H1 (cell line): ENCODE measurements around the gene AP2B1. TPM values are rescaled to one million over a fixed set of nuclear protein-coding genes. Genes with fewer than 3 reads are reported as not detected.

Experiments
- CTCF ChIA-PET: fragments of 300-600 bp; sonication (Branson Sonifier 250); formaldehyde crosslinking; loops from one replicate; lab custom pipeline; 2021; ENCODE audit not compliant: partially characterized antibody; lab: Charles Lee
- POLR2A ChIA-PET: fragments of 300-600 bp; sonication (Branson Sonifier 250); formaldehyde crosslinking; loops from one replicate; lab custom pipeline; 2021; ENCODE audit warnings: inconsistent platforms; ENCODE audit not compliant: partially characterized antibody; lab: Charles Lee
- DNase-seq, 2 experiments: peaks; one replicate each; pipeline versions ENCODE4 v3.0.0 to v3.0.0-alpha.2; 2010 to 2022; ENCODE audit warnings: low spot score in 2 of 2, low read depth in 1 of 2, mixed read lengths in 1 of 2
- FAIRE-seq: peaks from 2 replicates; lab custom pipeline; 2011; peaks lifted over from hg19 to GRCh38; lab: Jason Lieb, UNC
- H2AFZ ChIP-seq: 2 replicates; pipeline ENCODE4 v1.8.1; 2012; ENCODE audit warnings: low read length, inconsistent platforms
- H2AK5ac ChIP-seq: 2 replicates; pipeline ENCODE4 v1.6.1; 2013; ENCODE audit warnings: low read depth, low read length
- H2BK120ac ChIP-seq: replicated peaks from 2 replicates; pipeline ENCODE3; 2013; ENCODE audit warnings: low read depth, low read length, inconsistent platforms
- H2BK12ac ChIP-seq: 2 replicates; pipeline ENCODE4 v1.6.1; 2013; ENCODE audit warnings: low read depth, low read length
- H2BK15ac ChIP-seq: 2 replicates; pipeline ENCODE4 v1.6.1; 2013; ENCODE audit warnings: low read length
- H2BK20ac ChIP-seq: 2 replicates; pipeline ENCODE4 v1.6.1; 2013; ENCODE audit warnings: low read length
- H2BK5ac ChIP-seq: 2 replicates; pipeline ENCODE4 v1.6.1; 2013; ENCODE audit warnings: low read depth, low read length
- H3K14ac ChIP-seq: 2 replicates; pipeline ENCODE4 v1.6.1; 2013; ENCODE audit warnings: inconsistent platforms; ENCODE audit not compliant: insufficient read length
- H3K18ac ChIP-seq: 2 replicates; pipeline ENCODE4 v1.6.1; 2013; ENCODE audit warnings: low read length; ENCODE audit errors: extremely low read depth
- H3K23ac ChIP-seq: 2 replicates; pipeline ENCODE4 v1.6.1; 2013; ENCODE audit warnings: inconsistent platforms; ENCODE audit not compliant: insufficient read length
- H3K23me2 ChIP-seq: 2 replicates; pipeline ENCODE4 v1.6.1; 2013; ENCODE audit warnings: low read depth, low read length
- H3K27ac ChIP-seq: 2 replicates; pipeline ENCODE4 v1.6.1; 2011; ENCODE audit warnings: low read depth, low read length, inconsistent platforms
- H3K27me3 ChIP-seq, 4 experiments: replicated peaks in 1 of 4; 1 replicate in 1 of 4; 2 replicates in 3 of 4; pipeline versions ENCODE4 v1.6.1 to v1.8.1; 2011 to 2013; ENCODE audit warnings: low read length in 3 of 4, mild to moderate bottlenecking in 3 of 4, inconsistent platforms in 2 of 4, mixed read lengths in 2 of 4, moderate library complexity in 1 of 4; ENCODE audit not compliant: control insufficient read depth in 3 of 4, insufficient read depth in 3 of 4; ENCODE audit errors: extremely low read depth in 1 of 4
- H3K36me3 ChIP-seq, 4 experiments: 2 replicates each; pipeline versions ENCODE4 v1.6.1 to v1.8.1; 2011 to 2013; ENCODE audit warnings: mild to moderate bottlenecking in 4 of 4, low read length in 3 of 4, moderate library complexity in 2 of 4, control low read depth in 1 of 4, inconsistent platforms in 1 of 4; ENCODE audit not compliant: insufficient read depth in 4 of 4, control insufficient read depth in 2 of 4
- H3K4ac ChIP-seq: replicated peaks from 2 replicates; pipeline ENCODE3; 2013; ENCODE audit warnings: low read length, low read depth, mixed read lengths, inconsistent platforms; ENCODE audit not compliant: insufficient read length
- H3K4me1 ChIP-seq, 4 experiments: replicated peaks in 1 of 4; 1 replicate in 1 of 4; 2 replicates in 3 of 4; pipeline versions ENCODE4 v1.6.1 to v1.8.1; 2011 to 2013; ENCODE audit warnings: low read length in 3 of 4, inconsistent platforms in 2 of 4, mixed read lengths in 1 of 4; ENCODE audit not compliant: insufficient read depth in 4 of 4, control insufficient read depth in 3 of 4
- H3K4me2 ChIP-seq, 2 experiments: 2 replicates each; pipeline versions ENCODE4 v1.6.1 to v1.8.1; 2011 to 2013; ENCODE audit warnings: low read depth in 2 of 2, low read length in 2 of 2, control low read depth in 1 of 2, inconsistent platforms in 1 of 2, mild to moderate bottlenecking in 1 of 2; ENCODE audit not compliant: insufficient read depth in 1 of 2
- H3K4me3 ChIP-seq, 4 experiments: fragments of 200-600, 300-600 bp in 1 of 4; sonication (generic), shearing (Covaris generic), sonication (Bioruptor Twin) in 1 of 4; 2 replicates each; pipeline versions ENCODE4 v1.5.1 to v1.8.1; 2011 to 2016; ENCODE audit warnings: low read length in 4 of 4, low read depth in 3 of 4, control low read depth in 2 of 4, inconsistent platforms in 2 of 4, mild to moderate bottlenecking in 2 of 4, mixed read lengths in 1 of 4, moderate library complexity in 1 of 4; ENCODE audit not compliant: insufficient read depth in 2 of 4; ENCODE audit errors: extremely low read depth in 1 of 4
- H3K56ac ChIP-seq: replicated peaks from 2 replicates; pipeline ENCODE3; 2013; ENCODE audit warnings: low read depth, mild to moderate bottlenecking, mixed read lengths, low read length, inconsistent platforms; ENCODE audit not compliant: insufficient read length
- H3K79me1 ChIP-seq: 2 replicates; pipeline ENCODE4 v1.6.1; 2013; ENCODE audit warnings: low read depth, low read length, control low read depth
- H3K79me2 ChIP-seq, 2 experiments: 2 replicates each; pipeline versions ENCODE4 v1.6.1 to v1.8.1; 2012 to 2013; ENCODE audit warnings: low read length in 2 of 2, mild to moderate bottlenecking in 2 of 2, inconsistent platforms in 1 of 2; ENCODE audit not compliant: insufficient read depth in 2 of 2, control insufficient read depth in 1 of 2
- H3K9ac ChIP-seq, 4 experiments: replicated peaks in 1 of 4; 1 replicate in 1 of 4; 2 replicates in 3 of 4; pipeline versions ENCODE4 v1.6.1 to v1.8.1; 2011 to 2013; ENCODE audit warnings: low read depth in 3 of 4, low read length in 3 of 4, control low read depth in 2 of 4, mild to moderate bottlenecking in 2 of 4, moderate library complexity in 2 of 4, inconsistent platforms in 1 of 4; ENCODE audit errors: extremely low read depth in 1 of 4
- H3K9me3 ChIP-seq, 2 experiments: 2 replicates each; pipeline versions ENCODE4 v1.6.1 to v1.8.1; 2012 to 2013; ENCODE audit warnings: mild to moderate bottlenecking in 2 of 2, moderate library complexity in 2 of 2, control low read depth in 1 of 2, inconsistent platforms in 1 of 2, low read depth in 1 of 2, low read length in 1 of 2, mixed read lengths in 1 of 2; ENCODE audit not compliant: insufficient read depth in 2 of 2
- H4K20me1 ChIP-seq, 2 experiments: replicated peaks in 1 of 2; 2 replicates each; pipeline versions ENCODE3 to v1.8.1; 2011 to 2013; ENCODE audit warnings: inconsistent platforms in 2 of 2, low read length in 2 of 2, mild to moderate bottlenecking in 1 of 2; ENCODE audit not compliant: insufficient read depth in 2 of 2, control insufficient read depth in 1 of 2
- H4K5ac ChIP-seq: 2 replicates; pipeline ENCODE4 v1.6.1; 2013; ENCODE audit warnings: low read length, low read depth, mixed read lengths, inconsistent platforms; ENCODE audit not compliant: insufficient read length
- H4K8ac ChIP-seq: 2 replicates; pipeline ENCODE4 v1.8.0; 2013; ENCODE audit warnings: mild to moderate bottlenecking, moderate library complexity, low read length, inconsistent platforms; ENCODE audit not compliant: insufficient read depth; ENCODE audit errors: extremely low read depth
- H4K91ac ChIP-seq: replicated peaks from 2 replicates; pipeline ENCODE3; 2013; ENCODE audit warnings: low read length, mixed read lengths, inconsistent platforms; ENCODE audit not compliant: insufficient read length
- BACH1 ChIP-seq: IDR thresholded peaks from 2 replicates; pipeline ENCODE4 v1.6.1; 2012; ENCODE audit warnings: low read length, improper control_type of control experiment
- CEBPB ChIP-seq: IDR thresholded peaks from 2 replicates; pipeline ENCODE4 v1.6.1; 2012; ENCODE audit warnings: low read depth, low read length
- CTBP2 ChIP-seq: IDR thresholded peaks from 2 replicates; pipeline ENCODE4 v1.7.0; 2011; ENCODE audit warnings: borderline replicate concordance, mild to moderate bottlenecking, moderate library complexity, mixed read lengths, low read length; ENCODE audit not compliant: insufficient read depth, insufficient read length
- EGR1 ChIP-seq: IDR thresholded peaks from 2 replicates; pipeline ENCODE4 v1.6.1; 2011; ENCODE audit warnings: low read depth, low read length, borderline replicate concordance
- EP300 ChIP-seq, 2 experiments: IDR thresholded peaks; 1 replicate in 1 of 2; 2 replicates in 1 of 2; pipeline ENCODE4 v1.6.1; 2011 to 2012; ENCODE audit warnings: low read depth in 2 of 2, low read length in 2 of 2, mild to moderate bottlenecking in 2 of 2, borderline replicate concordance in 1 of 2, inconsistent platforms in 1 of 2, moderate library complexity in 1 of 2
- GTF2F1 ChIP-seq: IDR thresholded peaks from 2 replicates; pipeline ENCODE4 v1.6.1; 2012; ENCODE audit warnings: low read depth, low read length, improper control_type of control experiment, borderline replicate concordance
- KDM4A ChIP-seq: IDR thresholded peaks from one replicate; pipeline ENCODE4 v1.7.1; 2012; ENCODE audit warnings: low read depth, mild to moderate bottlenecking, moderate library complexity, low read length, inconsistent platforms; ENCODE audit not compliant: severe bottlenecking
- NANOG ChIP-seq: IDR thresholded peaks from 2 replicates; pipeline ENCODE4 v1.6.1; 2011; ENCODE audit warnings: low read length, low read depth, mild to moderate bottlenecking, inconsistent platforms; ENCODE audit not compliant: insufficient read depth, poor library complexity, severe bottlenecking
- POLR2A ChIP-seq, 2 experiments: IDR thresholded peaks; 1 replicate in 1 of 2; 2 replicates in 1 of 2; pipeline ENCODE4 v1.6.1; 2011; ENCODE audit warnings: low read depth in 2 of 2, low read length in 2 of 2, mild to moderate bottlenecking in 2 of 2; ENCODE audit errors: control extremely low read depth in 1 of 2
- RFX5 ChIP-seq: IDR thresholded peaks from 2 replicates; pipeline ENCODE4 v1.6.1; 2011; ENCODE audit warnings: low read depth, low read length, improper control_type of control experiment, borderline replicate concordance
- SIRT6 ChIP-seq: IDR thresholded peaks from one replicate; pipeline ENCODE4 v1.7.1; 2012; ENCODE audit warnings: low read length, inconsistent platforms
- WGBS, 2 experiments: shearing (Covaris generic) in 1 of 2; methylation state at CpG; one replicate each; pipeline versions ENCODE4 v1.1.6 to v1.1.7; 2013 to 2015; ENCODE audit warnings: low lambda C conversion rate in 2 of 2, mixed read lengths in 2 of 2, inconsistent platforms in 1 of 2, low coverage in 1 of 2, missing lambda C conversion rate in 1 of 2; ENCODE audit not compliant: insufficient replicate concordance in 2 of 2, insufficient coverage in 1 of 2, insufficient read length in 1 of 2; ENCODE audit errors: extremely low coverage in 1 of 2, missing lambda C conversion rate in 1 of 2; 5-methylcytosine and 5-hydroxymethylcytosine counted together
- polyA plus RNA-seq, 7 experiments: library from polyadenylated mRNA; depleted of rRNA in 3 of 7; stranded (reverse) in 5 of 7; unstranded in 2 of 7; fragments of >200 nt in 5 of 7; fragments of 200-250 nt in 2 of 7; gene quantifications; 1 replicate in 5 of 7; 2 replicates in 1 of 7; 4 replicates in 1 of 7; pipeline versions ENCODE4 v1.2.1 to v1.2.3, GENCODE V29; 2011 to 2013; ENCODE audit warnings: missing spikeins in 2 of 7, mixed read lengths in 2 of 7
- total RNA-seq: library from RNA; stranded (reverse); fragmentation: NEBNext Ultra II Directional; extraction: Animal tissue kit (Norgen Biotek cat#: 25700); gene quantifications from 2 replicates; pipeline ENCODE4 v1.2.1, GENCODE V29; 2021
- TF ChIP-seq, protein P1 (sequence below): IDR thresholded peaks from 2 replicates; pipeline ENCODE4 v1.6.1; 2012; ENCODE audit warnings: inconsistent platforms
- TF ChIP-seq, protein P2 (sequence below): IDR thresholded peaks from 2 replicates; pipeline ENCODE4 v1.6.1; 2012; ENCODE audit warnings: low read length, inconsistent platforms

Gene AP2B1
- total and polyA plus RNA-seq, 2 of the 8 experiments (the other 6 are each of a cell fraction or from before 2014, with no cell fraction given), result 95.5 to 199 TPM

DNA sequence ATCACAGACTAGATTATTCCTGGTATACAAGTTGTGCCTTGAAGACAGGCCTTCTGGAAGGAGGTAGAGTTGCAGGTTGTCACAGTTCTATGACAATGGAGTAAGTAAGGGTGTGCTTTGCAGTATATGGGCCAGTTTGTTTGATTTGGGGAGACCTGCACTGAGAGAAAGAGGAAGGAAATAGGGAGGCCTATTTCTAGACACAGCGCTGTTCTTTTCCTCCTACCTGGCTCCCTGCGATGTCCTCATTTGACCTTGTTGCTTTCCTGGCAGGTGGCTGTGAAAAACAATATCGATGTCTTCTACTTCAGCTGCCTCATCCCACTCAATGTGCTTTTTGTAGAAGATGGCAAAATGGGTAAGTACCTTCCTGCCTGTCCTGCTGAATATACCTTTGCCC, 121.8 kb downstream of the AP2B1 start:
- 92% methylated on average over 3 of the region's 3 CpGs; no CpG with 5 or more reads in 1 of the 2 experiments for WGBS, 2 experiments
- no peak overlapping the region for H3K23ac ChIP-seq
- H3K9ac ChIP-seq, result no peak overlapping the region
- H3K9me3 ChIP-seq, result no peaks in the 10 kb centered on the region
- H2BK20ac ChIP-seq, result no peak overlapping the region
- H2AK5ac ChIP-seq, result no peak overlapping the region
- H2BK15ac ChIP-seq, result no peak overlapping the region
- no peak overlapping the region for H2BK5ac ChIP-seq
- no peaks in the 10 kb centered on the region for H3K27me3 ChIP-seq
- H3K4me2 ChIP-seq, result no peak overlapping the region
- no peaks in the 10 kb centered on the region for H3K79me2 ChIP-seq
- H3K79me1 ChIP-seq, result no peaks in the 10 kb centered on the region
- H3K27ac ChIP-seq, result no peak overlapping the region
- H2BK120ac ChIP-seq, result no peak overlapping the region
- peaks cover 0 to 2% of the 10 kb centered on the region in 2 experiments for H4K20me1 ChIP-seq
- ChIA-PET POLR2A (no interaction called here), CTCF (interaction anchor here (1.3 kb wide), 1 partner anchor 13 kb away, joined by 3 read pairs; no protein-coding TSS in a partner anchor)
- H3K4me1 ChIP-seq, result no peaks in the 10 kb centered on the region
- no peak overlapping the region for H3K56ac ChIP-seq
- H3K4me3 ChIP-seq, result no peak overlapping the region
- H3K18ac ChIP-seq, result no peak overlapping the region
- DNase-seq (no peak), FAIRE-seq (no peak)
- no peak overlapping the region for H3K14ac ChIP-seq
- TF ChIP-seq POLR2A (IDR thresholded peaks at IDR 0.05; ENCODE audit: control extremely low read depth in 1 of 2, low read depth in 2 of 2, low read length in 2 of 2) (no peak), RFX5 (no peak), KDM4A (no peak), CEBPB (no peak), CTBP2 (no peak), BACH1 (no peak), EGR1 (no peak), SIRT6 (no peak), GTF2F1 (no peak), NANOG (no peak), EP300 (IDR thresholded peaks at IDR 0.05; ENCODE audit: borderline replicate concordance in 1 of 2, low read depth in 2 of 2, low read length in 2 of 2) (no peak)
- TF ChIP-seq, protein P1, sequence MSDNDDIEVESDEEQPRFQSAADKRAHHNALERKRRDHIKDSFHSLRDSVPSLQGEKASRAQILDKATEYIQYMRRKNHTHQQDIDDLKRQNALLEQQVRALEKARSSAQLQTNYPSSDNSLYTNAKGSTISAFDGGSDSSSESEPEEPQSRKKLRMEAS, result no peak
- TF ChIP-seq, protein P2, sequence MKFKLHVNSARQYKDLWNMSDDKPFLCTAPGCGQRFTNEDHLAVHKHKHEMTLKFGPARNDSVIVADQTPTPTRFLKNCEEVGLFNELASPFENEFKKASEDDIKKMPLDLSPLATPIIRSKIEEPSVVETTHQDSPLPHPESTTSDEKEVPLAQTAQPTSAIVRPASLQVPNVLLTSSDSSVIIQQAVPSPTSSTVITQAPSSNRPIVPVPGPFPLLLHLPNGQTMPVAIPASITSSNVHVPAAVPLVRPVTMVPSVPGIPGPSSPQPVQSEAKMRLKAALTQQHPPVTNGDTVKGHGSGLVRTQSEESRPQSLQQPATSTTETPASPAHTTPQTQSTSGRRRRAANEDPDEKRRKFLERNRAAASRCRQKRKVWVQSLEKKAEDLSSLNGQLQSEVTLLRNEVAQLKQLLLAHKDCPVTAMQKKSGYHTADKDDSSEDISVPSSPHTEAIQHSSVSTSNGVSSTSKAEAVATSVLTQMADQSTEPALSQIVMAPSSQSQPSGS, result no peak
- H4K91ac ChIP-seq, result no peak overlapping the region
- no peak overlapping the region for H2AFZ ChIP-seq
- no peak overlapping the region for H2BK12ac ChIP-seq
- peaks cover 0 to 25% (median 9%) of the 10 kb centered on the region in 4 experiments; a peak in 6 of 8 replicates for H3K36me3 ChIP-seq
- H4K8ac ChIP-seq, result no peak overlapping the region
- H4K5ac ChIP-seq, result no peak overlapping the region
- no peak overlapping the region for H3K4ac ChIP-seq
- no peaks in the 10 kb centered on the region for H3K23me2 ChIP-seq
